GM12892 (cell line): ENCODE measurements around the gene ZCCHC8.
"Not testable (repeated sequence)": the region's sequence is repeated elsewhere in the genome, so short reads cannot be mapped to it uniquely, and the experiment has no call there.

Experiments used
- POLR2A ChIP-seq: IDR thresholded peaks from 2 replicates; pipeline ENCODE4 v1.6.1; 2011; ENCODE audit warnings: low read depth, low read length, control low read depth
- POLR2AphosphoS5 ChIP-seq: IDR thresholded peaks from 2 replicates; pipeline ENCODE4 v1.6.1; 2011; ENCODE audit warnings: low read depth, low read length, control low read depth
- TAF1 ChIP-seq: IDR thresholded peaks from 2 replicates; pipeline ENCODE4 v1.6.1; 2011; ENCODE audit warnings: low read depth, mild to moderate bottlenecking, control low read depth, low read length, borderline replicate concordance

DNA sequence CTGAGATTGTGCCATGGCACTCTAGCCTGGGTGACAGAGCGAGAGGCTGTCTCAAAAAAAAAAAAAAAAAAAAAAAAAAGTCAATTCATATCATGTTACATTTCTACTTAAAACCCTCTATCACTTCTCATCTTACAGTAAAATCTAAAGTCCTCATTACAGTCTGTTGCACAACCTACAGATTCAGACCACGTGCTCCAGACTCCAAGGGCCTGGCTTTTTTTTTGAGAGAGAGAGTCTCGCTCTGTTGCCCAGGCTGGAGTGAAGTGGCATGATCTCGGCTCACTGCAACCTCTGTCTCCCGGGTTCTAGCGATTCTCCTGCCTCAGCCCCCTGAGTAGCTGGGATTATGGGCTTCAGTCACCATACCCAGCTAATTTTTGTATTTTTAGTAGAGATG lies 14.4 kb downstream of the ZCCHC8 start:
- not testable (repeated sequence) for TF ChIP-seq POLR2AphosphoS5, POLR2A, TAF1
